GM20431 (cell line): ENCODE measurements around the gene WFDC2.
"Not testable (repeated sequence)": the region's sequence is repeated elsewhere in the genome, so short reads cannot be mapped to it uniquely, and the experiment has no call there.

Source experiments
- in situ Hi-C: fragments of 300-500 bp; cut with MseI, MboI; formaldehyde crosslinking; loops from one replicate; pipeline ENCODE4 v1.15.0; 2020; ENCODE audit warnings: low sequenced_read_pairs; ENCODE audit not compliant: unreplicated experiment

WFDC2 gene

DNA sequence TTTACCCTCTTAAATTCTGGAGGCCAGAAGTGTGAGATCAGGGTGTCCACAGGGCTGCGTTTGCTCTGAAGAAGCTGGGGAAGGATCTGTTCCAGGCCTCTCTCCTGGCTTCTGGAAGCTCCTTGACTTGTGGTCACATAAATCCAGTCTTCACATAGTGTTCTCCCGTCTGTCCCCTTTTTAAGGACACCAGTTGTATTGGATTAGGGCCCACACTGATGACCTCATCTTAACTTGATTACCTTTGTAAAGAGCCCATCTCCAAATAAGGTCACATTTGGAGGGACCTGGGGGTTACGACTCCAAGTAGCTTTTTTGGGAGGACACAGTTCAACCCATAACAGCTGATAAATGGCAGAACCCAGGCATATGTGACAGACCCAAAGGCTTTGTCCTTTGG, 20.0 kb upstream of the WFDC2 start:
- in situ Hi-C loops = no loop called here

- in situ Hi-C loops = no loop called here
Observed at GRCh38 chr20:45450097-45450818, 19.3 kb upstream of the WFDC2 start.

GRCh38 chr20:45452238-45452637, 17.3 kb upstream of the WFDC2 start:
- in situ Hi-C loops = no loop called here

DNA sequence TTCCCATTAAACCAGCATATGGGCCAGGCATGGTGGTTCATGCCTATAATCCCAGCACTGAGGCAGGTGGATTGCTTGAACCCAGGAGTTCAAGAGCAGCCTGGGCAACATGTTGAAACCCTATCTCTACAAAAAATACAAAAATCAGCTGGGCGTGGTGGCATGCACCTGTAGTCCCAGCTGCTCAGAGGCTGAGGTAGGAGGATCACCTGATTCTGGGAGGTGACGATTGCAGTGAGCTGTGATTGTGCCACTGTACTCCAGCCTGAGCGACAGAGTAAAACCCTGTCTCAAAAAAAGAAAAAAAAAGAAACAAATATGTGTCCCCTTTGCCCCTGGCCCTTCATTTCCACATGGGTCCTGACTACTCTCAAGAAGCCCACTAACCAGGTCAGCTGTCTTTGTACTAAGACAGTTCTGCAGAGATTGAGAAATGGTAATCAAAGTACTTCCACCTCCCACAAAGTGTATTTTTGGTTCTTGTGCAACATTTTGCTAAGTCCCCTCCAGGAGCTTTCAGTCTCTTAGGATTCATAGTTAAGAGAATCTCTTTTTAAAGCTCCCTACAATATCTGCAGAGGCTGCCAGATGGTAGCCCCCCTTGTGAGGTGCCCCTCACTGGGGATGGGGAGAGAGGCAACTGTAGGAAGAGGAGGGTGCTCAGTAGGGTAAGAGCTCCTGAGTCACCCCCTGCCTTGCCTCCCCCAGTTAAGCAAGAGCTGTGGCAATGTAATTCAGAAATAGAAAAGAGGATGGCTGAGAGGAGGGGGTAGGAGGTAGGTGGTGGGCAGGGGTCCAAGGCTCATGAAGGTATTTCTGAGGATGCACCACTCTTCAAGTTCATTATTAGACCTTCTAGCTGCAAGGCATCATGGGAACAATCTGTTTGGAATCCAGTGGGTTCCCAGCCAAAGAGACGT, 16.5 kb upstream of the WFDC2 start:
- in situ Hi-C loops = no loop called here

- in situ Hi-C loops = no loop called here
Observed at GRCh38 chr20:45456632-45457031, 12.9 kb upstream of the WFDC2 start.

- in situ Hi-C loops = no loop called here
Observed at GRCh38 chr20:45459606-45460005, 9.9 kb upstream of the WFDC2 start.

DNA sequence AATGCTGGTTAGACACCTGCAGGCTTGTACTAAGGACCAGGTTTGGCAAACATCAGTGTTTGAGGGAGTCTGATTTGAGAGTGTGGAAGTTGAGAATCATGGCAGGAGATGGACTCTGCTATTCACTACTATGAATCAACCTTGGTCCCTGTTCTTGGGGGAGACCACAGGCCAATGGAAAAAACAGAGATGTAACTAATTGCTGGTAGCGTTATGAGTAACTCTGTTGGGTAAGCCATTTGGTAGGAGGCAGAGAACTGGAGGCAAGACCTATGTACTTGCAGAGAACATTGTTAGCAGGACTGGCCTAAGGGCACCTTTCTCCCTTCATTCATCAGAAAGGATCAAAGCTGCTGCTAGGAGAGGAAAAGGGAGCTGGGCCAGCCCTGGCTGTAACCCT, 8.3 kb upstream of the WFDC2 start:
- in situ Hi-C loops = no loop called here

GRCh38 chr20:45462711-45463509, 6.6 kb upstream of the WFDC2 start:
- in situ Hi-C loops = no loop called here

GRCh38 chr20:45463709-45464108, 5.8 kb upstream of the WFDC2 start:
- in situ Hi-C loops = no loop called here

DNA sequence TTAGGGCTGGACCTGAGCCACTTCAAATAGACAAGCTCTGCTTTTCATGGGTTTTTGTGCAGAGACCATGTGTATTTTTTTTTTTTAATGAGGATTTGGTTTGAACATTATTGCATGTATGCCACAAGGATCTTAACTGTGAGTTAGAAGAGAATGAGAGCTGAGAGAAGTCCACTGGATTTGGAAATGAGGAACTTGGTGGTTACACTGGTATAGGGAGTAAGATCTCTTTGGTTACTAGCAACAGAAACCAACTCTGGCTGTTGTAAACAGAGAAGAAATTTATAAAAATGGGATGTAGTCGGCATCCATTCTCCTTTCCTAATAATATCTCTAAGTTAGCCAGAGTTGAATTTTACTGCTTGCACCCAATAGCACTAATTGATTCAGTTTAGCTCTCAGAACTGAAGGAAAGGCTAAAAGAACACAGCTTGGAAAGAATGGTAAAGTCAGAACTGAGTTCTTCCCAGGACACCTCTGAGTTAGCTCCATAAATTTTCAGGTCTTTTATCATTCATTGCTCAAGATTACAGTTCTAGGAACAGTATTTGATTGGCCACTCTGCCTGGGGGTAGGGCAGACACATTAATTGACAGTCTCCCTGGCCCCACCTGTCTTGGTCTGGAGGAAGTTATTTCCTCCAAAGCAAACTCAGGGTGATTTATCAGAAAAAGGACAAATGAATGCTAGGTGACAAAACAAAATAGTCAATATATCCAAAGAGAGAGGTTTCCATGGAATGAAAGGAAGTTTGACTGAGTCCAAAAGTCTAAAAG, 3.9 kb upstream of the WFDC2 start:
- in situ Hi-C loops = no loop called here

GRCh38 chr20:45467172-45467571, 2.4 kb upstream of the WFDC2 start:
- in situ Hi-C loops = no loop called here

DNA sequence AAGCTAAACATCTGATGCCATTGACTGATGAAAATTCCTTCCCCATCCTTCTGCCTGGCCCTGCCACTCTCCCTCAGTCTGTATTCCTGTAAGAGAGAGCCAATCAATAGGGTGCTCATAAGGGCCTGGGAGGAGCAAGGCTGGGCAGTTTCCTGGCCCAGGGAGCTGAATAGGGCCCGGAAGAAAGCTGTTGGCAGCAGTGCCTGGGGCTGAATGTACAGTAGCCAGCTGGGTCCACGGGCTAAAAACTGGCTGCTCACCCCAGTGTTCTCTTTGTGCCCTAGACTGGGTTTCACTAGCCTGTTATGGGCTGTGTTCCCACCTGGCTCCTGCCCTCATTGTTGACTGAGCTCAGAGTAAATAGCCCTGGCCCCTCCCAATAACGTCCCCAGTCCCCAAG, 1.7 kb upstream of the WFDC2 start:
- in situ Hi-C loops = no loop called here

- in situ Hi-C loops = no loop called here
Observed at GRCh38 chr20:45470262-45470931, 844 bp downstream of the WFDC2 start.

DNA sequence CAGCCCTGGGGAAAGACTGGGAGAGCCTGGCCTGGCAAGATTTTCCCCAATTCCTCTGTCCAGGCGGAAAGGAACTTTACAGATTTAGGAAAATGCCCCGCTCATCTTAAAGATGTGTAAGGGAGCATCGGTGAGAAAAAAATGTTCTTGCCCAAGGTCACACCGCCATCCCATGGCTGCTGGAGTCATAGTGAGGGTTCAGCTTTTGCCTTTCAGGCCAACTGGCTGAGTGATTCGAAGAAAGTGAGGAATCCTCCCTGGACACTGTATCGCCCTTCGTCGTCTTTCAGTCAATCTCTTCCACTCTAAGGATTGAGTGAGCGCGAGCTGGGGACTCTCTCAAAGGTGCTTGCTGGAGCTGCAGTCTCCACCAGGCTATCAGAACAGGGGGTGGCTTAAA, 1.4 kb downstream of the WFDC2 start:
- in situ Hi-C loops = no loop called here

DNA sequence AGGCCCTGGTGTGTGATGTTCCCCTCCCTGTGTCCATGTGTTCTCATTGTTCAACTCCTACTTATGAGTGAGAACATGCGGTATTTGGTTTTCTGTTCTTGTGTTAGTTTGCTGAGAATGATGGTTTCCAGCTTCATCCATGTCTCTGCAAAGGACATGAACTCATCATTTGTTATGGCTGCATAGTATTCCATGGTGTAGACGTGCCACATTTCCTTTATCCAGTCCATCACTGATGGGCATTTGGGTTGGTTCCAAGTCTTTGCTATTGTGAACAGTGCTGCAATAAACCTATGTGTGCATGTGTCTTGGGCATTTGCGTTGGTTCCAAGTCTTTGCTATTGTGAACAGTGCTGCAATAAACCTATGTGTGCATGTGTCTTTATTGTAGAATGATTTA, 2.7 kb downstream of the WFDC2 start:
- in situ Hi-C loops = not testable (repeated sequence)

GRCh38 chr20:45477530-45478148, 8.1 kb downstream of the WFDC2 start:
- in situ Hi-C loops = not testable (repeated sequence)

DNA sequence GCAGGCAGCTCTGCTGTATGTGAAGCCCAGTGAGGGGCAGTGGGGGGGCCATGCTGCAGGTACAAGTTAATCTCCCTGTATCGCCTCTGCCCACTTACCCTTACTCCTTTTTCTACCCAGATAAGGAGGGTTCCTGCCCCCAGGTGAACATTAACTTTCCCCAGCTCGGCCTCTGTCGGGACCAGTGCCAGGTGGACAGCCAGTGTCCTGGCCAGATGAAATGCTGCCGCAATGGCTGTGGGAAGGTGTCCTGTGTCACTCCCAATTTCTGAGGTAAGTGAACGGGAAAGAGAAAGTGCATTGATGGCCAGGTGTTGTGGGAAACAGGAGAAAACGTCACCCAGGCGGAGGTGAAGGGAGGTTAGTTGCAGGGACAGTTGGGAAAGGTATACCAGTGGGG, 10.3 kb downstream of the WFDC2 start:
- in situ Hi-C loops = no loop called here

GRCh38 chr20:45484676-45485075, 15.1 kb downstream of the WFDC2 start:
- in situ Hi-C loops = no loop called here

- in situ Hi-C loops = no loop called here
Observed at GRCh38 chr20:45485388-45485787, 15.8 kb downstream of the WFDC2 start.
